Measurements from ENCODE around the gene PGF. TPM values are rescaled to one million over a fixed set of nuclear protein-coding genes. Genes with fewer than 3 reads are reported as not detected.
A peak's percentile ranks its signal among the peaks of the same experiment; 100 is the strongest.
"Not testable (repeated sequence)": the region's sequence is repeated elsewhere in the genome, so short reads cannot be mapped to it uniquely, and the experiment has no call there.

Gene PGF
- total RNA-seq, result 1 to 10 TPM; 1.3 to 2.9 TPM
- long read RNA-seq, partial matches to known transcripts, result 0 of 3 reads
- long read RNA-seq, other reads (novel, unspliced or antisense), result 1 of 3 reads

- intact Hi-C loops (cut with DNase I, micrococcal nuclease), result no loop called here
- ATAC-seq (peak; percentile 85), DNase-seq (peak; percentile 63 to 76)
Observed at GRCh38 chr14:74955229-74956026, at the start of gene PGF. Gene PGF, minus strand, starts transcription at chr14:74955597. Its CDS starts 355 bp downstream, at chr14:74955242.

DNA sequence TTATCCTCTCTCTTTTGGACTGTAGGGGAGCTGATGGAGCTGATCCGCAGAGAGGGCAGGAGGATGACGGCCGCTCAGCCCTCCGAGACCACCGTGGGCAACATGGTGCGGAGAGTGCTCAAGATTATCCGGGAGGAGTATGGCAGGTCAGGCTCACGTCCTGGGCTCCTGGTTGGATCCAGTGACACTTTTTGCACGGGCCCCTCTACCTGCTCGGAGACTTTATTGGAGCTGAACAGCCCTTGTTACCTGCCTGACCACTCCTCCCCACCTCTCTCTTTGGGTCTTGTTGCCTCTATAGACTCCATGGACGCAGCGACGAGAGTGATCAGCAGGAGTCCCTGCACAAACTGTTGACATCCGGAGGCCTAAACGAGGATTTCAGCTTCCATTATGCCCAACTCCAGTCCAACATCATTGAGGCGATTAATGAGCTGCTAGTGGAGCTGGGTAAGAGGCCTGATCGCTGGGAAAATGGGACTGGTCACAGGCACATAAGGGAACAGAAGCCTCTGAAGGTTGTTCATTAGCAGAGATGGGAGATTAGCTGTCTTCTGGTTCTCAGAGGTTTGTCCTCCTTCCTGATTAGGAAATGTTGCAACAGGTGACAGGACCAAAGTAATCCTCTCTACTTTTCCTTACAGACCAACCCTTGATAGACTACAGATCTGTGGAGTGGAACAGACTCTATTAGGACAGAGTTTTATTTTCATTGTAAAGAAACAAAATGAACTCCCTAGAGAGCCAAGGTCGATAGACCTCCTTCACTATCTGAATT, 48.0 kb upstream of the PGF start:
- intact Hi-C loops (cut with DNase I, micrococcal nuclease), result no loop called here
- ATAC-seq (peak; percentile 13), DNase-seq (no peak)

DNA sequence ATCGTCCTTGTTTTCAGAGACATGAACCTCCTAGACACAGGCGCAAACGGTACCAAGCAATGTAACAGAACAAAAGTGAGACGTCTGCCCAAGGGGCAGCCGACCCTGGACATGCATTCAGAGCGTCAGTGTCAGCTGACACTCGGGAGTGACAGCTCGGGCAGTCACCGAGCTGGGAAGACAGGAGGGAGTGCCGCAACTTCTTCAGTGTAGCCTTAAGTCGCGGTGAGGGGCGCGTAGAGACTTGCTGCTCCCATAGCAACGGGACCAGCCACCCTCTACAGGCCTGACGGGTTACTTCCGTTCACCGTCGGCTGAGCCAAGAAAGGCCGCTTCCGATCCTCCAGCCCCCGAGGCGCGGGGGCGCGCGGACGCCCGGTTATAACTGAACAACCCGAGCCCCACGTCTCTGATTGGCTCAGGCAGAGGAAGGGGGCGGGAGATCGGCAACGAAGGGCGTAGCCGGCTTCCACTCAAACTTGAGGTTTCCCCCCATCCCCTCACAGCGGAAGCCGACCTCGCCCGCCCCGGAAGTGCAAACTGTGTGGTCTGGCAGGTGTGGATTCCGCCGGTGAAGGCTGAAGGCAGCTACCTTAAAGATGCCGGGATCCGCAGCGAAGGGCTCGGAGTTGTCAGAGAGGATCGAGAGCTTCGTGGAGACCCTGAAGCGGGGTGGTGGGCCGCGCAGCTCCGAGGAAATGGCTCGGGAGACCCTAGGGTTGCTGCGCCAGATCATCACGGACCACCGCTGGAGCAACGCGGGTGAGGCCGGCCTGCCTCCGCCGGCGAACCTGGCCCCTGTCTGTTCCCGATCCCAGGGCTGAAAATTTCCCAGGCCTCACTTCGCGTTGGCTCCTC, 47.2 kb upstream of the PGF start, which contains the start of gene EIF2B2:
Gene EIF2B2 (plus strand): TSS at position 530 of the 858 bp plus-strand sequence. CDS start 70 bp downstream, at position 600.
- peak; percentile 98 for DNase-seq
- intact Hi-C loops (cut with DNase I, micrococcal nuclease), result no loop called here
- peak; percentile 99 for ATAC-seq

- no peak for DNase-seq
- intact Hi-C loops (cut with DNase I, micrococcal nuclease), result no loop called here
- no peak for ATAC-seq
Observed at GRCh38 chr14:75001899-75002298, 46.5 kb upstream of the PGF start.

DNA sequence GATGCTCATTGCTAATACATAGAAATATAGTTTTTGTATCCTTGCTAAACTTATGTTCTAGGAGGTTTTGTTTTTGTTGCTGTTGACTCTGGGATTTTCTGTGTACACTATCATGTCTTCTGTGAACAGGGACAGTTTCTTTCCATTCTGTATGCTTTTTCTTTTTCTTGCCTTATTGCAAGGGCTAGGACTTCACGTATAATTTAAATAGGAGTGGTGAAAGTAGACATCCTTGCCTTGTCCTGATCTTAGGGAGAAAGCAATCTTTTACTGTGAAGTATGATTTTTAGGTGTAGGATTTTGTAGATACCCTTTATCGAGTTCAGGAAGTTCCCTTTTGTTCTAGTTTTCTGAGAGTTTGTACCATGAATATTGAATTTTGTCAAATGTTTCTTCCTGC, 45.9 kb upstream of the PGF start:
- intact Hi-C loops (cut with DNase I, micrococcal nuclease), result no loop called here
- DNase-seq (no peak), ATAC-seq (no peak)

GRCh38 chr14:74995781-74996180, 40.4 kb upstream of the PGF start:
- ATAC-seq; DNase-seq; intact Hi-C loops (cut with DNase I, micrococcal nuclease): not testable (repeated sequence)

GRCh38 chr14:74994182-74994581, 38.8 kb upstream of the PGF start:
- DNase-seq; intact Hi-C loops (cut with DNase I, micrococcal nuclease); ATAC-seq: not testable (repeated sequence)

DNA sequence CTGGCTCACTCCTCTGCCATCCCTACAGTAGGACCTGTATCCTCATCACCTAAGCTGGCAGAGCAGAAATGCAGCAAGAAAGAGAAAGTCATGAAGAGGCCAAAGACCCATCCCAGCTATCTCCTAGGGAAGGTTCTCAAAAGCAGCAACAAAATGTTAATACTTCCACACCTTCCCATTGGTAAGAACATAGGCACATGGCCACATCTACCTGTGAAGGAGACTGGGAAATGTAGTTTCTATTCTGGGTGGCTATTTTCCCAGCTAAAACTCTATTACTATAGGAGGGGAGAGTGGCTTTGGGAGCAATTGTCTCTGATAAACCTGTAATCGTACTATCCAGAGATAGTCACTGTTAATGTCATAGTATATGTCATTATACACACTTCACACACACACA, 33.6 kb upstream of the PGF start:
- no peak for DNase-seq
- ATAC-seq, result no peak
- intact Hi-C loops (cut with DNase I, micrococcal nuclease), result no loop called here

- intact Hi-C loops (cut with DNase I, micrococcal nuclease), result no loop called here
- ATAC-seq (no peak), DNase-seq (no peak)
Observed at GRCh38 chr14:74988131-74988530, 32.7 kb upstream of the PGF start.

DNA sequence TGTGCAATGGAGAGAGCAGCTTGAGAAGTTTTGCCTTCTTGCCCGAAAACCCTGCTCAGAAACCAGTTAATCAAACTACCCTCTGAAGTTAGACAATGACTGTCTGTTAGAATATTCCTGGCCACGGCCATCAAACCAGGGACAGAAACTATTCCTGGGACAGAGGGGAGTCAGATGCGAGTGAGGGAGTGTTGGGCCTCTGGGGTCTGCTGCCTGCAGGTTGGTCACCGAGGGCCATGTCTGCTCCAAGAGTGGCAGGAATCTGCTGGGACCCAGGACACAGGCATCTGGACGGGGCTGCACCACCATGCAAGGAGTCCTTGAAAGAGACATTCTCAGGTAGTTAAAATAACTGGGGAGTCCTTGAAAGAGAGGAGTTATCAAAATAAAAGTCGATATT, 30.4 kb upstream of the PGF start:
- intact Hi-C loops (cut with DNase I, micrococcal nuclease), result no loop called here
- ATAC-seq (no peak), DNase-seq (no peak)

DNA sequence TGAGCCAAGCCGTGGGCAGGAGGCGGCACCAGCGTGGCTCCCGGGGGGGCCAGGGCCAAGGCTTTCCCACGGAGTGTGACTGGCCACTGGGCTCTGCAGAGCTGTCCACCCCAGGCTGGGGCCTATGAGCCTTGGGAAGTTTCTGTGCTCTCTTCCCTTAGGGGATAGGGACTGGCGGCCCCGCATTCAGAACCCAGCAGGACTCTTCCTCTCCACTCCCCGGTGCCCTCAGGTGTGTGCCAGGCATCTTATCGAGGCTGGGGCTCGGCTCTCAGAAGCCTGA, 29.6 kb upstream of the PGF start:
- ATAC-seq (no peak), DNase-seq (no peak)
- intact Hi-C loops (cut with DNase I, micrococcal nuclease), result no loop called here

DNA sequence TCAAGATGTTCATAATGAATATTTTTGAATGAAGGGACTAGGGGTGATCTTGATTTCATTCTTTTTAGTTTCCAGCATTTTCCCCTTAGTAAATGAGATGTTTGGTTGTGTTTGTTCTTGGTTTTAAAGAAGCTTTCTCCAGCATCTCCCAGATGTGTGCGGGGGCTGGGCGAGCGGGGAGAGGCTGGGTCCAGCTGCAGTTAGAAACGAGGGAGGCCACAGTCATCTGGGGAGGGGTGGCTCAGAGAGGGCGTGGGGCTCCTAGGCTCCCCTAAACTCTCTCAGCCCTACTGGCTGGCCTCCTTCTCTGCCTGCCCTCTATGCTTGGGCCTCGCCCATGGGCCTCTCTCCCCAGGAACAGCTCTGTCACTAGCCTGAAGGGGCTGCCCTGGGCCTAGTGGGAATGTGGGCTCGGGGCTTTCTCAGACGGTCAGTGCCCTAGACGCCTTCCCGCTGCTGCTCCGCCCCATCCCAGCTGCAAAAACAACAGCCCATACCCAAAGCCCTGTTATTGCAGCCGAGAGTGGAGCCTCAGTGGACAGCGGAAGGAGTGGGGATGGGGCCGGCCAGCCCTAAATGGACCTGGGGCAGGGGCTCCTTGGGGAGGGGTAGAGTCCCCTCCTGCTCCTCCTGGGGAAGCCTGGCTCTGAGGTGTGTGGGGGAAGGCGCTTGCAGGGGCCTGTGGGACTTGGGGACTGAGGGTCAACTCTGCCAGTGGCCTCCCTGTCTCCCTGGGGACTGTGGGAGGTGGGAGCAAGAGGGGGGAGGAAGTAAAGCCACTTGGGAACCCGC, 29.0 kb upstream of the PGF start:
- ATAC-seq, result no peak
- intact Hi-C loops (cut with DNase I, micrococcal nuclease), result no loop called here
- no peak for DNase-seq

- ATAC-seq, result no peak
- DNase-seq, result no peak
- intact Hi-C loops (cut with DNase I, micrococcal nuclease), result no loop called here
Observed at GRCh38 chr14:74983343-74983742, 27.9 kb upstream of the PGF start.

DNA sequence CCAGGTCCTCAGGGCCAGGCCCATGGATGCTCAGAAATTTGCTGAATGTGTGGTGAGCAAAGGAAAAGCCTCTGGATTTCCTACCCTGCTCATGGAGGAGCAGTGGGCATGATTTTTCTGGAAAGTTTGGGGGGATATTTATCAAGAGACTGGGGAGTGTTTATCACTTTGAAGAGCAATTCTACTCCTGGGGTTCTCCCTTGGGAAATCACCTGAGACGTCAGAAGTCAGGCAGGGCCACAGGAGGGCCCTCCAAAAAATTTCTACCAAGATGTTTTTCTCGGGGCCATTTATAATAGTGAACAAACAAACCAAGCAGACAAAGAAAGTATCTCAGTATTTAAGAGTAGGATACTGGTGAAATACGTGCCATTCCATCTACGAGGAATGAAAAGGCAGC, 27.3 kb upstream of the PGF start:
- DNase-seq (no peak), ATAC-seq (no peak)
- intact Hi-C loops (cut with DNase I, micrococcal nuclease), result no loop called here

DNA sequence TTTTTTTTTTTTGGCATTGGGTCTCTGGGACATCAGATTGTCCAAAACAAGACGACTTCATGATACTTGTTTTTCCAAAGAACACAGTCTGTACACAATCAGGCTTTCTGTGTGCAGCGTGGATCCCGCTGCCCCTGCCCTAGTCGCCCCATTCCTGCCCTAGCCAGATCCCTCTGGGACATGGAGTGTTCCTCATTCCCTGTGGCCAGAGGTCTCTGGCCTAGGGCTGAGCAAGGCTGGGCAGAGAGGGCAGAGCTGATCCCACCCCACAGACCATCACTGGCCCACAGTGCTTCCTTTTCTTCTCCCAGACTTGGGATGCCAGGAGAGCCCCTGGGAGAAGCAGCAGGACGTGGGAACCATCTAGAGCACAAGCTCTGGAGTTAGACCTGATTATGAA, 26.4 kb upstream of the PGF start:
- ATAC-seq, result no peak
- DNase-seq, result no peak
- intact Hi-C loops (cut with DNase I, micrococcal nuclease), result no loop called here

DNA sequence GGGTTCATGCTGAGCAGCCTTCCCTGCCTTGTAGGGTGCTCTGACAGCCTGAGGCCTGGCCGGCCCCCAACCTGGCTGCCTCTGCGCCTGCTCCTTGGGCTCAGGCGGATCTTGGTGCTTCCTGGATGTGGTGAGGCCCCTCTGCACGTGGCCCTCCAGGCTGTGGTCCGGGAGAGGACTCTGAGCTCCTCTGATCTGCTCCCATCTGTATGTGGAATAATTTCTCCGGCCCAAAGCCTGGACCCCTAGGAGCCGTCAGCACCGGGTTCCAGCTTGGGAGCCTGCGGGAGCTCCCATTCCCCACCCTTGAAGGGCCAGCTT, 26.0 kb upstream of the PGF start:
- intact Hi-C loops (cut with DNase I, micrococcal nuclease), result no loop called here
- ATAC-seq (no peak), DNase-seq (no peak)

DNA sequence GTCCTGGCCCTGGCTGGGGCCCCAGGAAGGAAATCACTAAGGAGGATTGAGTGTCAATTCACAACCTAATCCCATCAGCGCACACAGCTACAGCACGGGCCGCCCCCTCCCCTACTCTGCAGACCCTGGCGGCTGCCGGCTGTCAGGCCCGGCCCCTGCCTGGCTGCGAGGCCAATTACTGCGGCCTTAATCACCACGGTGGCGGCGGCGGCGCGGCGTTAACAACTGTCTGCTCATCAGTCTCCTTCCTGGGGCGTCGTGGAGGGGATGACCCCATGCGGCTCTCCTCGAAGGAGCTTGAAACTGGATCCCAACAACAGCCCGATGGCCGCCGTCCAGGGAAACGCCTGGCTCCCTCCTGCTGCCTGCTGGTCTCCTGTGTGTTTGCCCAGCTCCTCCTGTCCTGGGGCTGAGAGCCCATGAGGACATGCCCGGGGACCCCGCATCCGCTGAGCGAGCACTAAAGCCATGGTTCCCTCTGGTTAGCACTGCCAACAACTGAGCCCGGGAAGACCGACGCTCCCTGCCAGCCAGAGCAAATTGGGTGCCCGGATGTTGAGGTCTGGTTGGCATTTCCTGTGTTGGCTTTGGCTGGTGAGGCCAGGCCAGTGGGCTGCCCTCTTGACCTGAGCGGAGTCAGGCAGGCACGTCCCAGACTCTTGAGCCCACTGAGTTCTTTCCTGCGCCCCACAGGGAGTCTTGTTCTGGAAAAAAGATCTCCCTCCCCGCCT, 25.5 kb upstream of the PGF start:
- DNase-seq (no peak), ATAC-seq (no peak)
- intact Hi-C loops (cut with DNase I, micrococcal nuclease), result no loop called here

DNA sequence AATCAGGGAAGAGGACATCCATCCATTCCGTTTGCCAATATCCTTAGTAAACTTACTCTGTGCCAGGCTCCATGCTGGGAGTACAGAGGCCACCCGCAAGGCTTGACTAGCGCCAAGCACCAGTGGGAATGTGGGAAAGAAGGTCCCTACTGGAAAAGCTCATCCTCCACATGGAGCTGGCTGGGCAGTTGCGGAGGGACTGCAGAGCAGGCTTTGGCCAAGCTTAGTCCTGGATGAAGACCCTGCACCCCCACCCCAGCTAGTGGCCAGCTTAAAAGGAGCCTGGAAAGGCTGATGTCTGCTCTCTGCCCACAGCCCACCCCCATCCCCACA, 25.0 kb upstream of the PGF start:
- intact Hi-C loops (cut with DNase I, micrococcal nuclease), result no loop called here
- no peak for ATAC-seq
- DNase-seq, result no peak

Measured in left colon (tissue), 2 donors.